Aorta (tissue), 5 donors: Measurements from ENCODE around the gene SPINK4. TPM values are rescaled to one million over a fixed set of nuclear protein-coding genes. Genes with fewer than 3 reads are reported as not detected.

Experiments used
- ATAC-seq: fragments of 200-7000 bp; cut with Tn5 transposase; one replicate; pipeline ENCODE4 v1.9.1; 2022; ENCODE audit warnings: moderate library complexity; ENCODE audit not compliant: low FRiP score
- DNase-seq, 2 donors: peaks; one replicate each; pipeline ENCODE4 v3.0.0-alpha.2; 2020
- H3K27ac ChIP-seq, 2 donors: one replicate each; pipeline ENCODE4 v1.5.1; 2013; ENCODE audit warnings: low read length in 2 of 2, mild to moderate bottlenecking in 2 of 2, moderate library complexity in 2 of 2, control low read depth in 1 of 2, inconsistent platforms in 1 of 2, low read depth in 1 of 2
- H3K27me3 ChIP-seq, 2 donors: one replicate each; pipeline ENCODE4 v1.6.1; 2013; ENCODE audit warnings: control low read depth in 1 of 2, low read length in 1 of 2, mild to moderate bottlenecking in 1 of 2, moderate library complexity in 1 of 2; ENCODE audit not compliant: insufficient read depth in 2 of 2, control insufficient read depth in 1 of 2
- H3K36me3 ChIP-seq, 2 donors: one replicate each; pipeline ENCODE4 v1.6.1; 2013; ENCODE audit warnings: control low read depth in 1 of 2, low read length in 1 of 2, mild to moderate bottlenecking in 1 of 2; ENCODE audit not compliant: insufficient read depth in 2 of 2, control insufficient read depth in 1 of 2
- H3K4me1 ChIP-seq, 2 donors: one replicate each; pipeline ENCODE4 v1.6.1; 2013; ENCODE audit warnings: low read length in 2 of 2, control low read depth in 1 of 2, mild to moderate bottlenecking in 1 of 2, moderate library complexity in 1 of 2; ENCODE audit not compliant: insufficient read depth in 2 of 2, control insufficient read depth in 1 of 2
- H3K4me3 ChIP-seq, 2 donors: one replicate each; pipeline ENCODE4 v1.5.1; 2013; ENCODE audit warnings: low read length in 2 of 2, control low read depth in 1 of 2, mild to moderate bottlenecking in 1 of 2
- H3K9me3 ChIP-seq: one replicate; pipeline ENCODE4 v1.6.1; 2013; ENCODE audit warnings: mild to moderate bottlenecking, low read length; ENCODE audit not compliant: control insufficient read depth
- WGBS, 2 donors: extraction: QIAGEN DNeasy Blood & Tissue Kit; methylation state at CpG; one replicate each; pipeline ENCODE4 v1.1.7; 2013; 5-methylcytosine and 5-hydroxymethylcytosine counted together
- intact Hi-C, 2 donors: fragments of 100-400 bp; cut with DNase I; formaldehyde crosslinking; loops; one replicate each; pipeline versions ENCODE4 v1.14.2 to v1.15.0; 2022
- polyA plus RNA-seq, 2 donors: library from polyadenylated mRNA; stranded (reverse); fragments of 200-250 nt; gene quantifications; one replicate each; pipeline ENCODE4 v1.2.3, GENCODE V29; 2013
- total RNA-seq, 2 donors: library from RNA; stranded (reverse); fragmentation: NEBNext Ultra II Directional; extraction: Animal tissue kit (Norgen Biotek cat#: 25700); gene quantifications; one replicate each; pipeline ENCODE4 v1.2.1, GENCODE V29; 2021
- donor health status: healthy with polysubstance abuse.
- donor health status: Bipolar disorder and iron deficiency.
- donor health status: DM: no; HTN: no; CAD: no.
- donor health status: DM: no; HTN: no; CAD: no.
- donor health status: DM: yes; HTN: yes; CAD: no.

Gene SPINK4
- total and polyA plus RNA-seq, 4 donors, result 129 TPM; not detected in 3

DNA sequence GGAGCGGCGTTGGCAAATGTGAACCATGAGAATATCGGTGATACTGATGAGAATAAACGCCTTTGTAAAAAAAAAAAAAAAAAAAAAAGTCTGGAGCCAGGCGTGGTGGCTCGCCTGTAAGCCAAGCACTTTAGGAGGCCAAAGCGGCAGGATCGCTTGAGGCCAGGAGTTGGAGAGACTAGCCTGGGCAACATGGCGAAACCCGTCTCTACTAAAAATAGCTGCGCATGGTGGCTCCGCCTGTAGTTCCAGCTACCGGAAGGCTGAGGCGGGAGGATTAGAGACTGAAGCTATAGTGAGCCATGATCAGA, 49.9 kb downstream of the SPINK4 start:
- H3K4me1 ChIP-seq, result peaks cover 0 to 3% of the 10 kb centered on the region in 2 donors
- 0% methylated on average over 14 of the region's 14 CpGs for WGBS, 2 donors

GRCh38 chr9:33290247-33291030, 50.5 kb downstream of the SPINK4 start, which contains the start of gene NFX1:
TSS of gene NFX1 (plus strand) at chr9:33290516. CDS start at chr9:33290573, 57 bp downstream.
- 0% methylated on average over 63 of the region's 63 CpGs for WGBS, 2 donors
- DNase-seq (peak; percentile 99), ATAC-seq (peak; percentile 98)
- Histone ChIP-seq H3K9me3 (no peaks in the 10 kb centered on the region), H3K4me1 (peaks cover 0 to 3% of the 10 kb centered on the region in 2 donors), H3K4me3 (peak within 1 kb of the TSS; percentile 67 to 77), H3K36me3 (peaks cover 0 to 2% of the 10 kb centered on the region in 2 donors), H3K27me3 (no peaks in the 10 kb centered on the region), H3K27ac (peak within 1 kb of the TSS; percentile 84 to 90)
- intact Hi-C loops, result loop anchor here in 1 of 2 donors (1.0 to 5.0 kb wide), 2 partner anchors 26 to 37 kb away; partner anchors contain the start of gene BAG1

More for the DNA sequence above, 49.9 kb downstream of the SPINK4 start:
- ATAC-seq (peak; percentile 66), DNase-seq (no peak)
- Histone ChIP-seq H3K27ac (peak overlapping the region; percentile 61 to 76), H3K9me3 (no peaks in the 10 kb centered on the region), H3K36me3 (no peaks in the 10 kb centered on the region), H3K27me3 (no peaks in the 10 kb centered on the region), H3K4me3 (no peak overlapping the region)
- intact Hi-C loops, result loop anchor here in 1 of 2 donors (1.0 to 10.0 kb wide), 3 partner anchors 26 to 175 kb away; partner anchors contain the start of gene BAG1

- WGBS, 2 donors, result 2% methylated on average over 7 of the region's 7 CpGs
- intact Hi-C loops, result loop anchor here in 1 of 2 donors (5.0 kb wide), 1 partner anchor 36 kb away; no protein-coding TSS in a partner anchor
These were observed 51.0 kb downstream of the SPINK4 start for GRCh38 chr9:33291031-33291397.

DNA sequence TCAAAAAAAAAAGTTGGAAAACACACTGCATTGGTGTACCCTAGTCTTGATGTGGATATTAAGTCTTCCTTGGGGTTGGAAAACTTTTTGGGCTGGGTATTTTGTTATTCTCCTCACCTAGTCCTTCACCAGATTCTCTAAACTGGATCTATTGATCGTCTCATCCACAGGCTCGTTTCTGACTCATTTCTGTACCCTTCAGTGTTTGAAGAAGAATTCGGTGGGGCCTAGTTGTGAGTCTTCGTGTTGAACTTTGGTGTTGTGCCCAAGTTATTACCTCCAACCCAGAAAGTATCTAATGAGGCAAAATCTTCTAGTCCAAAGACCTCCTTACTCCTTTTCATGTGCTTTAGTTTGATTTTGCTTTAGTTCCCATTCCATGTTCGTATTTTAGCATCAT, 51.9 kb downstream of the SPINK4 start:
- ATAC-seq (no peak), DNase-seq (no peak)
- intact Hi-C loops, result loop anchor here in 1 of 2 donors (5.0 kb wide), 1 partner anchor 35 kb away; no protein-coding TSS in a partner anchor
- Histone ChIP-seq H3K4me3 (no peak overlapping the region), H3K4me1 (peaks cover 0 to 3% of the 10 kb centered on the region in 2 donors), H3K9me3 (no peaks in the 10 kb centered on the region), H3K36me3 (peaks cover 0 to 2% of the 10 kb centered on the region in 2 donors), H3K27me3 (no peaks in the 10 kb centered on the region), H3K27ac (no peak overlapping the region)
- WGBS, 2 donors, result 89 to 91% methylated on average over 5 of the region's 5 CpGs

More at GRCh38 chr9:33291031-33291397, 51.0 kb downstream of the SPINK4 start:
- Histone ChIP-seq H3K4me3 (peak overlapping the region; percentile 67 to 77), H3K4me1 (peaks cover 0 to 3% of the 10 kb centered on the region in 2 donors), H3K36me3 (peaks cover 0 to 2% of the 10 kb centered on the region in 2 donors), H3K27ac (peak overlapping the region in 1 of 2 donors; percentile 90), H3K9me3 (no peaks in the 10 kb centered on the region), H3K27me3 (no peaks in the 10 kb centered on the region)
- DNase-seq (no peak), ATAC-seq (no peak)

- 81 to 82% methylated on average over 2 of the region's 2 CpGs for WGBS, 2 donors
- no peaks in the 10 kb centered on the region for H3K27me3 ChIP-seq
- intact Hi-C loops, result loop anchor here in 1 of 2 donors (5.0 kb wide), 1 partner anchor 34 kb away; no protein-coding TSS in a partner anchor
- H3K4me1 ChIP-seq, result peaks cover 0 to 3% of the 10 kb centered on the region in 2 donors
- no peak for ATAC-seq
- H3K4me3 ChIP-seq, result no peak overlapping the region
- peaks cover 0 to 2% of the 10 kb centered on the region in 2 donors for H3K36me3 ChIP-seq
- H3K9me3 ChIP-seq, result no peaks in the 10 kb centered on the region
- no peak for DNase-seq
- H3K27ac ChIP-seq, result no peak overlapping the region
These were observed 53.8 kb downstream of the SPINK4 start for GRCh38 chr9:33293782-33294181.

GRCh38 chr9:33294670-33295432, 54.9 kb downstream of the SPINK4 start:
- H3K27me3 ChIP-seq, result no peaks in the 10 kb centered on the region
- intact Hi-C loops, result loop anchor here in 1 of 2 donors (5.0 kb wide), 1 partner anchor 32 kb away; no protein-coding TSS in a partner anchor
- H3K9me3 ChIP-seq, result no peaks in the 10 kb centered on the region
- ATAC-seq, result no peak
- no peak for DNase-seq
- H3K27ac ChIP-seq, result no peak overlapping the region
- H3K4me1 ChIP-seq, result peaks cover 0 to 3% of the 10 kb centered on the region in 2 donors
- H3K36me3 ChIP-seq, result peaks cover 0 to 4% of the 10 kb centered on the region in 2 donors
- WGBS, 2 donors, result 87 to 92% methylated on average over 12 of the region's 12 CpGs
- no peak overlapping the region for H3K4me3 ChIP-seq

- Histone ChIP-seq H3K27me3 (no peaks in the 10 kb centered on the region), H3K27ac (no peak overlapping the region), H3K4me1 (peaks cover 0 to 3% of the 10 kb centered on the region in 2 donors), H3K9me3 (no peaks in the 10 kb centered on the region), H3K4me3 (no peak overlapping the region), H3K36me3 (peaks cover 3 to 4% of the 10 kb centered on the region in 2 donors)
- intact Hi-C loops, result no loop called here
- no peak for DNase-seq
- WGBS, 2 donors, result 78 to 82% methylated on average over 2 of the region's 2 CpGs
- ATAC-seq, result no peak
These were observed 55.6 kb downstream of the SPINK4 start for GRCh38 chr9:33295571-33295970.

GRCh38 chr9:33297432-33297831, 57.5 kb downstream of the SPINK4 start:
- H3K27me3 ChIP-seq, result no peaks in the 10 kb centered on the region
- peak in 1 of 2 donors; percentile 74 for DNase-seq
- H3K36me3 ChIP-seq, result peaks cover 3 to 4% of the 10 kb centered on the region in 2 donors
- H3K4me1 ChIP-seq, result no peaks in the 10 kb centered on the region
- H3K9me3 ChIP-seq, result no peaks in the 10 kb centered on the region
- intact Hi-C loops, result no loop called here
- no peak overlapping the region for H3K4me3 ChIP-seq
- H3K27ac ChIP-seq, result no peak overlapping the region
- peak; percentile 29 for ATAC-seq
- WGBS, 2 donors, result 78 to 83% methylated on average over 1 of the region's 1 CpG
